A673 (cell line): Measurements from ENCODE around the gene N4BP3.

Source experiments
- EZH2 ChIP-seq: fragments of 200-600 bp; sonication (generic); IDR thresholded peaks from 2 replicates; pipeline ENCODE4 v1.6.1; 2017; ENCODE audit warnings: borderline replicate concordance, low read depth, mild to moderate bottlenecking, mixed read lengths, antibody characterized with exemption, low read length; ENCODE audit not compliant: poor library complexity, severe bottlenecking
- TF ChIP-seq, protein P1 (sequence below): fragments of 300-800, 200-600 bp; sonication (generic); conservative IDR thresholded peaks from 2 replicates; pipeline ENCODE4 v1.5.1; 2017; ENCODE audit warnings: low read depth, mild to moderate bottlenecking, antibody characterized with exemption, low read length, moderate library complexity, mixed read lengths

DNA sequence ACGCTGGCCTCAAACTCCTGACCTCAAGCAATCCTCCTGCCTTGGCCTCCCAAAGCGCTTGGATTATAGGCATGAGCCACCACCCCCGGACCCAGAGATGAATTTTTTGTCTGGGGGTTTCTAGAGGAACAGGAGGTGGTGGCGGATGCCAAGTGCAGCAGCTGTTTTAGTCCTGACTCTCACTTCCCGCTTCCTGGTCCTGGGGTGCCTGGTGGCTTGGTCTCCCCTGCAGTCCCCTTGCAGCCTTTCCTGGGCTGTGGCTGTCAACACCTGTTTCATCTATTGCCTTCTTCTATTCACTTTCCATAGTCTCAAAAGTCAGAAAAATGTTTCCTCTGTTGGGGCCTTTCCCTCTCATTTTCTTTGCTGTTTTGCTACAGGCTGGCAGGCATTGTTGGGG is 46.8 kb downstream of the N4BP3 start:
- TF ChIP-seq, protein P1, sequence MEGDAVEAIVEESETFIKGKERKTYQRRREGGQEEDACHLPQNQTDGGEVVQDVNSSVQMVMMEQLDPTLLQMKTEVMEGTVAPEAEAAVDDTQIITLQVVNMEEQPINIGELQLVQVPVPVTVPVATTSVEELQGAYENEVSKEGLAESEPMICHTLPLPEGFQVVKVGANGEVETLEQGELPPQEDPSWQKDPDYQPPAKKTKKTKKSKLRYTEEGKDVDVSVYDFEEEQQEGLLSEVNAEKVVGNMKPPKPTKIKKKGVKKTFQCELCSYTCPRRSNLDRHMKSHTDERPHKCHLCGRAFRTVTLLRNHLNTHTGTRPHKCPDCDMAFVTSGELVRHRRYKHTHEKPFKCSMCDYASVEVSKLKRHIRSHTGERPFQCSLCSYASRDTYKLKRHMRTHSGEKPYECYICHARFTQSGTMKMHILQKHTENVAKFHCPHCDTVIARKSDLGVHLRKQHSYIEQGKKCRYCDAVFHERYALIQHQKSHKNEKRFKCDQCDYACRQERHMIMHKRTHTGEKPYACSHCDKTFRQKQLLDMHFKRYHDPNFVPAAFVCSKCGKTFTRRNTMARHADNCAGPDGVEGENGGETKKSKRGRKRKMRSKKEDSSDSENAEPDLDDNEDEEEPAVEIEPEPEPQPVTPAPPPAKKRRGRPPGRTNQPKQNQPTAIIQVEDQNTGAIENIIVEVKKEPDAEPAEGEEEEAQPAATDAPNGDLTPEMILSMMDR, result no peak
- no peak for TF ChIP-seq EZH2
